ENCODE results near the gene MRPL52.

MRPL52 gene

DNA sequence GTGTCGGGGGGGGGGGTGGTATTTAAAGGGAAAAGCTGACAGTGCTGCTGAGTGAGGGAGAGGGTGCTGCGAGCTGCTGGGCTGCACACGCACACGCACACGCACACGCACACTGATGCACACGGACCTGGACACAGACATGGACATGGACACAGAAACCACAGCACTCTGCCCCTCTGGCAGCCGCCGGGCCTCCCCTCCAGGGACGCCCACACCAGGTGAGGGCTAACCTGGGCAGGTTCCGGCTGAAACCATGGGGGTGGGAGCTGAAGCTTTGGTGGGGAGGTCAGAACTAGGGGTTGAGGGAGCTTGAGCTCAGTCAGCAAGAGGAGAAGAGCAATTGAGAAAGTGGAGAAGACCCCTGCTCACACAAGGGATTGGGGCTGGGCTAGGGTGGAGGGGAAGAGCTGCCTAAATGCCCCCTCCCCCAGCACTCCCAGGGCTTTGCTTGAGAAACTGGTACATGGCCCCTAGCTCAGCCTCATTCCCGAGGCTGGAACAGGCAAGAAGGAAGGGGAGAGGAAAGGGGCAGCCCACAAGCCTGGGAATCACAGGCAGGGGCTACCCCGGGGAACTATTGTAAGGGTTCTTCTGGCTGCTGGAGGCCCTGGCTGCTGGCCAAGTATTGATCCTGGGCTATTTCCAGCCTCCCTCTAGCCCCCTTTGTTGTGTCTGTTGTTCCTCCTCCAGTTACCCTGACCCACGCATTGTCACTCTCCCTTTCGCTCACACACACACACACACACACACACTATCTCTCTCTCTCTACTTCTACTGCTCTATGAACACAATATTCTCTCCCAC, 53.7 kb downstream of the MRPL52 start, which contains the start of gene REM2:
TSS of gene REM2 (plus strand) at position 50 of the 804 bp plus-strand sequence. CDS start at position 116, 66 bp downstream.
- no peak for DNase-seq (ENCODE audit: low read depth)

DNA sequence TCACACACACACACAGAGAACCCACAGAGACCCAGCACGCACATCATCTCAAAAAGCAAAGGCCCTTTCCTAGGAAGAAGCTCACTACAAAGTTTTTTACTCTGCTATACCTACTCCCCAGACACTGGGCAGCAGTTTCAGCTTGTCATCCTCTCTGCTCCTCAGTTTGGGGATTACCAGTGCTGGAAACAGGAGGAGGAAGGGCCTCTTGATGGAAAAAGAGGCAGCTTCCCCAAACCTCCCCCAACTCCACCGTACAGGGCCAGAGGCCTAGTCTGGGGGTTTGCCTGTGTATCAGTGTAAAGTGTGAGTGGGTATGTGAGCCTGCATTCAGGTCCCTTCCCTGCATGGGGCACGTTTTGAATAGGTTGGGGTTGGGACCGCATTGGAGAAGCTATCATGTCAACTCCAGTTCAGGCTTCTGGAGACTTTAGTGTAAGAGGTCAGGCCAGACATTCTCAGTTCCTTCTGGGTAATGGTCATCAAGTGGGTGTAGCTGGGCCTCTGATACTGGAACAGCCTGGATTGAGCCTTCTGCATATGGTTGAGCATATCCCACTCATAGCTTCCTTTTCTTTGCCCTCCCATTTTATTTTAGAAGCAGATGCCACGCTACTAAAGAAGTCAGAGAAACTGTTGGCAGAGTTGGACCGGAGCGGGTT, 54.5 kb downstream of the MRPL52 start:
- DNase-seq (ENCODE audit: low read depth): no peak

Measured in stimulated activated CD8-positive, alpha-beta memory T cell treated with anti-CD3 and anti-CD28 coated beads, Interleukin-15, amount 100 ng/mL, for 24 hours (primary cell).